K562 (cell line): Measurements from ENCODE around the gene SYVN1. TPM values are rescaled to one million over a fixed set of nuclear protein-coding genes. Genes with fewer than 3 reads are reported as not detected.

Source experiments
- ATAC-seq: fragments of 200-7000 bp; cut with Tn5 transposase; 3 replicates; pipeline ENCODE4 v1.9.1; 2020; ENCODE audit warnings: moderate library complexity
- BruUV-seq: library from RNA; stranded (reverse); fragments of 400-500 nt; replicated peaks from 2 replicates; lab custom pipeline; 2021; lab: Mats Ljungman, UMichigan
- CTCF ChIA-PET: fragments of 300-600 bp; formaldehyde crosslinking; extraction: SDS; loops from one replicate; lab custom pipeline; 2021; ENCODE audit warnings: low intra/inter-chr PET ratio; lab: Yijun Ruan, JAX
- POLR2A ChIA-PET: fragments of 300-600, 350-650 bp; sonication (Branson Sonifier 250); formaldehyde crosslinking; extraction: SDS; loops from one replicate; lab custom pipeline; 2021; ENCODE audit warnings: antibody characterized with exemption, inconsistent platforms; lab: Yijun Ruan, JAX
- DNase-seq, 4 experiments: peaks; one replicate each; pipeline versions ENCODE4 v3.0.0 to v3.0.0-alpha.2; 2011 to 2018; ENCODE audit warnings: low spot score in 3 of 4, mixed read lengths in 3 of 4; ENCODE audit errors: extremely low read depth in 1 of 4
- FAIRE-seq: peaks from 2 replicates; lab custom pipeline; 2011; peaks lifted over from hg19 to GRCh38; lab: Jason Lieb, UNC
- H2AFZ ChIP-seq: 2 replicates; pipeline ENCODE4 v1.6.0; 2011; ENCODE audit warnings: low read depth, low read length, control low read depth, inconsistent platforms
- H3K27ac ChIP-seq: fragments of 200-600 bp; 3 replicates; pipeline ENCODE4 v1.8.0; 2011; ENCODE audit warnings: low read depth, mild to moderate bottlenecking, control low read depth, inconsistent platforms, low read length, moderate library complexity, mixed read lengths; ENCODE audit errors: extremely low read depth
- H3K27me3 ChIP-seq, 2 experiments: fragments of 300-600 bp in 1 of 2; 2 replicates in 1 of 2; 3 replicates in 1 of 2; pipeline versions ENCODE4 v1.6.0 to v1.8.0; 2011; ENCODE audit warnings: inconsistent platforms in 2 of 2, low read length in 2 of 2, mild to moderate bottlenecking in 1 of 2, mixed read lengths in 1 of 2, moderate library complexity in 1 of 2; ENCODE audit not compliant: control insufficient read depth in 2 of 2, insufficient read depth in 2 of 2
- H3K36me3 ChIP-seq: fragments of 300-600 bp; 3 replicates; pipeline ENCODE4 v1.8.0; 2011; ENCODE audit warnings: mild to moderate bottlenecking, low read length, inconsistent platforms; ENCODE audit not compliant: control insufficient read depth, insufficient read depth
- H3K4me1 ChIP-seq, 2 experiments: fragments of 200-600 bp in 1 of 2; replicated peaks in 1 of 2; 2 replicates in 1 of 2; 3 replicates in 1 of 2; pipeline versions ENCODE4 v1.5.1 to v1.8.0; 2011; ENCODE audit warnings: inconsistent platforms in 2 of 2, low read length in 2 of 2, mild to moderate bottlenecking in 1 of 2, mixed read lengths in 1 of 2, moderate library complexity in 1 of 2; ENCODE audit not compliant: control insufficient read depth in 2 of 2, insufficient read depth in 2 of 2
- H3K4me2 ChIP-seq: 2 replicates; pipeline ENCODE4 v1.6.1; 2011; ENCODE audit warnings: low read length, control low read depth, inconsistent platforms, mixed read lengths; ENCODE audit not compliant: insufficient read depth
- H3K4me3 ChIP-seq: fragments of 200-600 bp; sonication (generic), shearing (Covaris generic); 2 replicates; pipeline ENCODE4 v1.5.1; 2016; ENCODE audit warnings: control low read depth, inconsistent platforms
- H3K79me2 ChIP-seq: fragments of 200-600 bp; 3 replicates; pipeline ENCODE4 v1.8.0; 2011; ENCODE audit warnings: low read length, inconsistent platforms; ENCODE audit not compliant: control insufficient read depth, insufficient read depth
- H3K9ac ChIP-seq, 2 experiments: 2 replicates each; pipeline versions ENCODE4 v1.6.0 to v1.6.1; 2011; ENCODE audit warnings: low read depth in 2 of 2, low read length in 2 of 2, control low read depth in 1 of 2, inconsistent platforms in 1 of 2, mild to moderate bottlenecking in 1 of 2, mixed read lengths in 1 of 2; ENCODE audit not compliant: insufficient read depth in 1 of 2
- H3K9me1 ChIP-seq: one replicate; pipeline ENCODE4 v1.6.0; 2011; ENCODE audit warnings: inconsistent platforms, mild to moderate bottlenecking, low read length, moderate library complexity; ENCODE audit not compliant: control insufficient read depth, insufficient read depth
- H3K9me3 ChIP-seq: replicated peaks from 2 replicates; pipeline ENCODE4 v1.5.1; 2011; ENCODE audit warnings: low read depth, low read length, inconsistent platforms; ENCODE audit not compliant: control insufficient read depth, insufficient read depth
- H4K20me1 ChIP-seq: replicated peaks from 2 replicates; pipeline ENCODE4 v1.6.1; 2011; ENCODE audit warnings: low read length, inconsistent platforms, mixed read lengths; ENCODE audit not compliant: control insufficient read depth, insufficient read depth
- RBFOX2 ChIP-seq: fragments of 200-400 bp; formaldehyde crosslinking; IDR thresholded peaks from 2 replicates; pipeline ENCODE4 v1.6.1; 2017; ENCODE audit warnings: low read depth, mild to moderate bottlenecking, low read length, moderate library complexity
- YY1 ChIP-seq, 3 experiments: IDR thresholded peaks; 2 replicates each; pipeline ENCODE4 v1.6.1; 2011; ENCODE audit warnings: low read length in 2 of 3, mild to moderate bottlenecking in 2 of 3, moderate library complexity in 2 of 3, borderline replicate concordance in 1 of 3, control low read depth in 1 of 3, low read depth in 1 of 3; ENCODE audit not compliant: insufficient read depth in 3 of 3, insufficient replicate concordance in 2 of 3, control insufficient read depth in 1 of 3, insufficient read length in 1 of 3; ENCODE audit errors: extremely low read depth in 1 of 3
- ZFX ChIP-seq: sonication (generic); formaldehyde crosslinking; IDR thresholded peaks from 2 replicates; pipeline ENCODE4 v1.8.0; 2022; ENCODE audit warnings: mild to moderate bottlenecking, missing genetic modification reagents, moderate library complexity
- WGBS: fragments of 100-300 bp; shearing (Covaris generic); methylation state at CpG from one replicate; pipeline ENCODE4 v1.1.6; 2016; ENCODE audit warnings: low coverage, mixed read lengths; ENCODE audit not compliant: insufficient coverage; ENCODE audit errors: missing lambda C conversion rate; 5-methylcytosine and 5-hydroxymethylcytosine counted together
- in situ Hi-C: fragments of 300-500 bp; cut with MboI; formaldehyde crosslinking; loops from 4 replicates; pipeline ENCODE4 v1.15.0; 2018; ENCODE audit warnings: inconsistent platforms, mixed read lengths
- intact Hi-C: fragments of 100-400 bp; cut with micrococcal nuclease; formaldehyde crosslinking; loops from 2 replicates; pipeline ENCODE4 v1.14.2; 2022
- polyA plus RNA-seq, 8 experiments: library from polyadenylated mRNA; depleted of rRNA in 4 of 8; stranded (reverse) in 5 of 8; unstranded in 3 of 8; fragments of >200 nt; fragmentation: Nextera tagmentation in 2 of 8; fragmentation: Illumina TruSeq in 1 of 8; extraction: Ambion mirVana in 2 of 8; extraction: Trizol in 1 of 8; gene quantifications; 2 replicates each; pipeline versions ENCODE4 v1.2.1 to v1.2.3, GENCODE V29; 2011 to 2014; ENCODE audit warnings: inconsistent platforms in 1 of 8, missing spikeins in 1 of 8
- total RNA-seq, 7 experiments: library from RNA; depleted of rRNA in 6 of 7; stranded (reverse); fragments of >200 nt in 6 of 7; fragmentation: Illumina TruSeq in 2 of 7; extraction: Trizol in 2 of 7; gene quantifications; 2 replicates each; pipeline versions ENCODE4 v1.2.1 to v1.2.3, GENCODE V29; 2011 to 2021; ENCODE audit warnings: low replicate concordance in 1 of 7
- TF ChIP-seq, protein P1 (sequence below): fragments of 250-450 bp; sonication (Bioruptor Pico); IDR thresholded peaks from 2 replicates; pipeline ENCODE4 v1.4.0; 2020; ENCODE audit warnings: mild to moderate bottlenecking, moderate library complexity
- TF ChIP-seq, protein P2 (sequence below): fragments of 250-450 bp; sonication (Bioruptor Pico); IDR thresholded peaks from 2 replicates; pipeline ENCODE4 v1.9.0; 2021; ENCODE audit warnings: mild to moderate bottlenecking, inconsistent platforms

SYVN1 gene
- total and polyA plus RNA-seq, 9 of the 15 experiments (the other 6 are each of a cell fraction or from before 2014, with no cell fraction given), result 0.41 to 47.4 (median 9.9) TPM

DNA sequence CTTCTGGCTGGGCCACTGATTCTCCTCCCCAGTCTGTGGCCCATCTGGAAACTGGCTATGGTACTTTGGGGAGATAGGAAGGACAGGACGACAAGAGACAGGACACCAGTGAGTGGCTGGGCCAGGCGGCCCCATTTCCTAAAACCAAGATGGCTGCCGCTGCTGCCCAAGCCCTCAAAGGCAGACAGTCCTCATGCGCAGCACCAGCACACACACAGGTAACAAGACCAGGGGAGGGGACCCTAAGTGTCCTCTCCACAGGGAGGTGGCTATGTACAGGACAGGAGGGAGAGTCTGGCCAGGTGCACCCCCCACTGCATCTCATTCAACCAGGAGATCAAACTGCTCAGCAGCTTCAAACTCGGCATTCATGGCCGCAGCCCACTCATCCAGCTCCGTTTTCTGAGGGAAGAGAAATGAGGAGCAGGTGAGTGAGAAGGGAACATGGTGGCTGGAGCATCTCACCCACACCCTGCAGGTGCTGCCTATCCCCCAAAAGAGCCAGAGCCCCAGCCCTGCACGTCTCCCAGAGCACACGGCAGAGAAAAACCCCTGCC, 55.5 kb downstream of the SYVN1 start:
- in situ Hi-C loops (no loop called here), intact Hi-C loops (loop anchor here (1.0 kb wide), 1 partner anchor 65 kb away; the partner anchor contains the start of gene ARL2)
- peaks cover 60% of the 10 kb centered on the region for H3K79me2 ChIP-seq
- no TSS peak for BruUV-seq
- H3K36me3 ChIP-seq, result peaks cover 74% of the 10 kb centered on the region
- no peaks in the 10 kb centered on the region for H3K9me3 ChIP-seq
- DNase-seq (no peak), ATAC-seq (no peak; the same call in 2 of the 3 replicates), FAIRE-seq (no peak)
- peaks cover 6% of the 10 kb centered on the region; the same call in 1 of the 2 replicates for H4K20me1 ChIP-seq
- H3K4me1 ChIP-seq, result peaks cover 20 to 23% of the 10 kb centered on the region in 2 experiments; a peak in 4 of 5 replicates
- H3K9me1 ChIP-seq, result no peaks in the 10 kb centered on the region
- WGBS, result 78% methylated on average over 8 of the region's 9 CpGs
- H3K9ac ChIP-seq, result peak overlapping the region in 1 of 2 experiments; percentile 59; a peak in 3 of 4 replicates
- TF ChIP-seq, protein P1, sequence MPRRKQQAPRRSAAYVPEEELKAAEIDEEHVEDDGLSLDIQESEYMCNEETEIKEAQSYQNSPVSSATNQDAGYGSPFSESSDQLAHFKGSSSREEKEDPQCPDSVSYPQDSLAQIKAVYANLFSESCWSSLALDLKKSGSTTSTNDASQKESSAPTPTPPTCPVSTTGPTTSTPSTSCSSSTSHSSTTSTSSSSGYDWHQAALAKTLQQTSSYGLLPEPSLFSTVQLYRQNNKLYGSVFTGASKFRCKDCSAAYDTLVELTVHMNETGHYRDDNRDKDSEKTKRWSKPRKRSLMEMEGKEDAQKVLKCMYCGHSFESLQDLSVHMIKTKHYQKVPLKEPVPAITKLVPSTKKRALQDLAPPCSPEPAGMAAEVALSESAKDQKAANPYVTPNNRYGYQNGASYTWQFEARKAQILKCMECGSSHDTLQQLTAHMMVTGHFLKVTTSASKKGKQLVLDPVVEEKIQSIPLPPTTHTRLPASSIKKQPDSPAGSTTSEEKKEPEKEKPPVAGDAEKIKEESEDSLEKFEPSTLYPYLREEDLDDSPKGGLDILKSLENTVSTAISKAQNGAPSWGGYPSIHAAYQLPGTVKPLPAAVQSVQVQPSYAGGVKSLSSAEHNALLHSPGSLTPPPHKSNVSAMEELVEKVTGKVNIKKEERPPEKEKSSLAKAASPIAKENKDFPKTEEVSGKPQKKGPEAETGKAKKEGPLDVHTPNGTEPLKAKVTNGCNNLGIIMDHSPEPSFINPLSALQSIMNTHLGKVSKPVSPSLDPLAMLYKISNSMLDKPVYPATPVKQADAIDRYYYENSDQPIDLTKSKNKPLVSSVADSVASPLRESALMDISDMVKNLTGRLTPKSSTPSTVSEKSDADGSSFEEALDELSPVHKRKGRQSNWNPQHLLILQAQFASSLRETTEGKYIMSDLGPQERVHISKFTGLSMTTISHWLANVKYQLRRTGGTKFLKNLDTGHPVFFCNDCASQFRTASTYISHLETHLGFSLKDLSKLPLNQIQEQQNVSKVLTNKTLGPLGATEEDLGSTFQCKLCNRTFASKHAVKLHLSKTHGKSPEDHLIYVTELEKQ (CRISPR knock-in tag), result no peak
- TF ChIP-seq ZFX (CRISPR knock-in tag), result 0 out of 2 replicates have a peak, but pooled peaks have one; percentile 7
- TF ChIP-seq YY1 (IDR thresholded peaks at IDR 0.05; ENCODE audit: borderline replicate concordance in 1 of 3, control insufficient read depth in 1 of 3, extremely low read depth in 1 of 3, insufficient read depth in 3 of 3, insufficient read length in 1 of 3, insufficient replicate concordance in 2 of 3, low read depth in 1 of 3, low read length in 2 of 3), result peak; percentile 54 to 89 (median 67)
- peak; percentile 39 for TF ChIP-seq RBFOX2
- TF ChIP-seq, protein P2, sequence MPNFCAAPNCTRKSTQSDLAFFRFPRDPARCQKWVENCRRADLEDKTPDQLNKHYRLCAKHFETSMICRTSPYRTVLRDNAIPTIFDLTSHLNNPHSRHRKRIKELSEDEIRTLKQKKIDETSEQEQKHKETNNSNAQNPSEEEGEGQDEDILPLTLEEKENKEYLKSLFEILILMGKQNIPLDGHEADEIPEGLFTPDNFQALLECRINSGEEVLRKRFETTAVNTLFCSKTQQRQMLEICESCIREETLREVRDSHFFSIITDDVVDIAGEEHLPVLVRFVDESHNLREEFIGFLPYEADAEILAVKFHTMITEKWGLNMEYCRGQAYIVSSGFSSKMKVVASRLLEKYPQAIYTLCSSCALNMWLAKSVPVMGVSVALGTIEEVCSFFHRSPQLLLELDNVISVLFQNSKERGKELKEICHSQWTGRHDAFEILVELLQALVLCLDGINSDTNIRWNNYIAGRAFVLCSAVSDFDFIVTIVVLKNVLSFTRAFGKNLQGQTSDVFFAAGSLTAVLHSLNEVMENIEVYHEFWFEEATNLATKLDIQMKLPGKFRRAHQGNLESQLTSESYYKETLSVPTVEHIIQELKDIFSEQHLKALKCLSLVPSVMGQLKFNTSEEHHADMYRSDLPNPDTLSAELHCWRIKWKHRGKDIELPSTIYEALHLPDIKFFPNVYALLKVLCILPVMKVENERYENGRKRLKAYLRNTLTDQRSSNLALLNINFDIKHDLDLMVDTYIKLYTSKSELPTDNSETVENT (CRISPR knock-in tag), result no peak
- H3K4me2 ChIP-seq, result no peak overlapping the region
- peak overlapping the region; percentile 16; the same call in 1 of the 3 replicates for H3K27ac ChIP-seq
- no peaks in the 10 kb centered on the region; a peak in 1 of 5 replicates for H3K27me3 ChIP-seq
- no peak overlapping the region for H3K4me3 ChIP-seq
- CTCF ChIA-PET, result interaction anchor here (1.6 to 3.0 kb wide), 2 partner anchors 65 to 232 kb away, joined by 5 to 18 read pairs; partner anchors contain the start of gene ARL2
- POLR2A ChIA-PET, result interaction anchor here (0.9 to 2.0 kb wide), 6 partner anchors 9 to 31 kb away, joined by 3 to 5 read pairs (median 3); no protein-coding TSS in a partner anchor
- no peak overlapping the region for H2AFZ ChIP-seq
